GM23338 (cell line): ENCODE results near the gene ELOVL6. TPM values are rescaled to one million over a fixed set of nuclear protein-coding genes. Genes with fewer than 3 reads are reported as not detected.
A peak's percentile ranks its signal among the peaks of the same experiment; 100 is the strongest.

Source experiments
- ATAC-seq: fragments of 200-7000 bp; cut with Tn5 transposase; 3 replicates; pipeline ENCODE4 v1.9.1; 2020
- DNase-seq: peaks from one replicate; pipeline ENCODE4 v3.0.0-alpha.2; 2015; ENCODE audit warnings: low spot score
- H2AFZ ChIP-seq: fragments of 200-600 bp; sonication (generic); 2 replicates; pipeline ENCODE4 v1.8.0; 2016; ENCODE audit warnings: antibody characterized with exemption, mild to moderate bottlenecking, moderate library complexity
- H3F3A ChIP-seq: fragments of 200-600 bp; sonication (generic); replicated peaks from 2 replicates; pipeline ENCODE4 v1.8.0; 2017; ENCODE audit warnings: antibody characterized with exemption, mixed run types, low read depth
- H3K27ac ChIP-seq: fragments of 200-600 bp; sonication (generic); 2 replicates; pipeline ENCODE4 v1.6.1; 2016; ENCODE audit warnings: low read depth
- H3K27me3 ChIP-seq: fragments of 200-600 bp; sonication (generic); 2 replicates; pipeline ENCODE4 v1.8.0; 2016; ENCODE audit warnings: mild to moderate bottlenecking, mixed run types, moderate library complexity; ENCODE audit not compliant: insufficient read depth
- H3K36me3 ChIP-seq: fragments of 200-600 bp; sonication (generic); 2 replicates; pipeline ENCODE4 v1.8.0; 2016; ENCODE audit warnings: mild to moderate bottlenecking; ENCODE audit not compliant: insufficient read depth
- H3K4me1 ChIP-seq: fragments of 200-600 bp; sonication (generic); 2 replicates; pipeline ENCODE4 v1.8.0; 2016; ENCODE audit warnings: mild to moderate bottlenecking, moderate library complexity; ENCODE audit not compliant: insufficient read depth
- H3K4me2 ChIP-seq: fragments of 200-600 bp; sonication (generic); 2 replicates; pipeline ENCODE4 v1.7.1; 2017; ENCODE audit warnings: mixed run types
- H3K4me3 ChIP-seq: fragments of 200-600 bp; sonication (generic); 2 replicates; pipeline ENCODE4 v1.6.1; 2016; ENCODE audit warnings: mixed run types
- H3K79me2 ChIP-seq: fragments of 200-600 bp; sonication (generic); replicated peaks from 2 replicates; pipeline ENCODE4 v1.8.0; 2017; ENCODE audit warnings: mild to moderate bottlenecking; ENCODE audit not compliant: insufficient read depth
- H3K9me2 ChIP-seq: fragments of 200-600 bp; sonication (generic); 2 replicates; pipeline ENCODE4 v1.8.0; 2017; ENCODE audit not compliant: insufficient read depth
- H4K20me1 ChIP-seq: fragments of 200-600 bp; sonication (generic); replicated peaks from 2 replicates; pipeline ENCODE4 v1.8.0; 2017; ENCODE audit warnings: mild to moderate bottlenecking; ENCODE audit not compliant: insufficient read depth
- H3K27ac Mint-ChIP-seq: 2 replicates; pipeline ENCODE4 v1.8.0; 2020; ENCODE audit warnings: inconsistent platforms, mild to moderate bottlenecking, moderate library complexity, mixed read lengths
- H3K27me3 Mint-ChIP-seq: 3 replicates; pipeline ENCODE4 v1.8.0; 2022; ENCODE audit warnings: low read depth, mild to moderate bottlenecking, moderate library complexity, mixed read lengths, inconsistent platforms; ENCODE audit not compliant: insufficient read depth, poor library complexity
- H3K36me3 Mint-ChIP-seq: 3 replicates; pipeline ENCODE4 v1.8.0; 2021; ENCODE audit warnings: low read depth, mild to moderate bottlenecking, inconsistent platforms, moderate library complexity, mixed read lengths
- H3K4me1 Mint-ChIP-seq: 3 replicates; pipeline ENCODE4 v1.8.0; 2020; ENCODE audit warnings: mild to moderate bottlenecking, inconsistent platforms, mixed read lengths
- H3K4me3 Mint-ChIP-seq: 3 replicates; pipeline ENCODE4 v1.8.0; 2021; ENCODE audit warnings: moderate library complexity, mild to moderate bottlenecking, inconsistent platforms, mixed read lengths
- H3K9me3 Mint-ChIP-seq: 3 replicates; pipeline ENCODE4 v1.8.0; 2020; ENCODE audit warnings: moderate library complexity, mild to moderate bottlenecking, inconsistent platforms, mixed read lengths
- CREB1 ChIP-seq: fragments of 250-450 bp; sonication (Bioruptor Pico); IDR thresholded peaks from 2 replicates; pipeline ENCODE4 v1.5.0; 2020; ENCODE audit warnings: low read depth, mild to moderate bottlenecking, moderate library complexity
- EZH2 ChIP-seq: fragments of 200-600 bp; sonication (generic); IDR thresholded peaks from one replicate; pipeline ENCODE4 v1.8.0; 2017; ENCODE audit warnings: antibody characterized with exemption, mild to moderate bottlenecking, low read depth; ENCODE audit not compliant: unreplicated experiment
- EZH2phosphoT487 ChIP-seq: fragments of 200-600 bp; sonication (generic); IDR thresholded peaks from one replicate; pipeline ENCODE4 v1.8.1; 2018; ENCODE audit warnings: antibody characterized with exemption; ENCODE audit not compliant: unreplicated experiment
- JUNB ChIP-seq: IDR thresholded peaks from one replicate; pipeline ENCODE4 v1.6.1; 2016; ENCODE audit warnings: antibody characterized with exemption; ENCODE audit not compliant: unreplicated experiment
- STAT1 ChIP-seq: IDR thresholded peaks from one replicate; pipeline ENCODE4 v1.6.1; 2016; ENCODE audit warnings: antibody characterized with exemption; ENCODE audit not compliant: unreplicated experiment
- ZNF114 ChIP-seq: fragments of 250-450 bp; sonication (Bioruptor Pico); IDR thresholded peaks from 2 replicates; pipeline ENCODE4 v1.5.0; 2020; ENCODE audit warnings: mild to moderate bottlenecking, moderate library complexity
- polyA plus RNA-seq: library from polyadenylated mRNA; unstranded; fragments of >200 nt; fragmentation: Nextera tagmentation; extraction: Ambion mirVana; gene quantifications from 2 replicates; pipeline ENCODE4 v1.2.1, GENCODE V29; 2016
- total RNA-seq: library from RNA; depleted of rRNA; stranded (reverse); fragments of >200 nt; shearing (Covaris generic); gene quantifications from 2 replicates; pipeline ENCODE4 v1.2.3, GENCODE V29; 2014
- TF ChIP-seq, protein P1 (sequence below): IDR thresholded peaks from 2 replicates; pipeline ENCODE4 v1.6.1; 2016; ENCODE audit warnings: antibody characterized with exemption
- TF ChIP-seq, protein P2 (sequence below): IDR thresholded peaks from one replicate; pipeline ENCODE4 v1.6.1; 2018; ENCODE audit warnings: antibody characterized with exemption; ENCODE audit not compliant: unreplicated experiment
- TF ChIP-seq, protein P3 (sequence below): fragments of 250-450 bp; sonication (Bioruptor Pico); IDR thresholded peaks from 2 replicates; pipeline ENCODE4 v1.5.0; 2020; ENCODE audit warnings: mild to moderate bottlenecking, moderate library complexity
- TF ChIP-seq, protein P4 (sequence below), 2 experiments: fragments of 200-600 bp in 1 of 2; sonication (generic) in 1 of 2; conservative IDR thresholded peaks; 2 replicates each; pipeline versions ENCODE4 v1.5.1 to v1.6.1; 2016 to 2017; ENCODE audit warnings: antibody characterized with exemption in 2 of 2, low read depth in 2 of 2, mild to moderate bottlenecking in 2 of 2, moderate library complexity in 1 of 2

Gene ELOVL6
- total and polyA plus RNA-seq, 2 experiments from 2014 or later: 82.7 to 89.5 TPM

DNA sequence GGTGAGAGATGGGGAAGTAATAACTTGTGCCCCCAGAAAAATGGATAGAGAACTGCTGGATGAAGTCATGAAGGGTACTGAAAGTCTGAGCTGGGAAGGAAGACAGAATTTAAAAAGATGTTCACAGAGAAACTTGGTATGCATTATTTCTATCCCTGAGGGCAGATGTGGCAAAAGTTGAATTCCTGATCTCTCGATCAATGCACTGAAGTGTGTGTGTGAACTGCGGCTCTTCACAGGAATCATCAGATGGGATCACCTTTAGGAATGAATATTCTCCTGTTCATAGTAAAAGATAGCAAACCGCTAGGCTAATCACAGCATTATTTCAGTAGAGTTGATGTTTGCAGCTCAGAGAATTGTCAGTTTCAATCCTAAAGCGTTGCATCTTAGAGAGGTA lies 86.4 kb downstream of the ELOVL6 start:
- Histone ChIP-seq H3K79me2 (peaks cover 81% of the 10 kb centered on the region), H2AFZ (no peak overlapping the region), H3K4me3 (no peak overlapping the region), H3K4me2 (no peak overlapping the region), H3K36me3 (no peaks in the 10 kb centered on the region), H3K4me1 (peaks cover 43% of the 10 kb centered on the region), H3K9me2 (peaks cover 4% of the 10 kb centered on the region; the same call in 1 of the 2 replicates), H3F3A (no peaks in the 10 kb centered on the region), H3K27me3 (no peaks in the 10 kb centered on the region), H4K20me1 (peaks cover 3% of the 10 kb centered on the region; the same call in 1 of the 2 replicates), H3K27ac (no peak overlapping the region; the same call in 1 of the 2 replicates)
- DNase-seq (no peak), ATAC-seq (no peak)
- Mint-ChIP-seq H3K9me3 (no peaks in the 10 kb centered on the region), H3K27ac (peak overlapping the region; percentile 29; the same call in 1 of the 2 replicates), H3K27me3 (peaks cover 4% of the 10 kb centered on the region), H3K4me1 (peaks cover 52% of the 10 kb centered on the region), H3K36me3 (peaks cover 13% of the 10 kb centered on the region), H3K4me3 (no peak overlapping the region)
- TF ChIP-seq CREB1 (CRISPR knock-in tag): no peak
- TF ChIP-seq, protein P1, sequence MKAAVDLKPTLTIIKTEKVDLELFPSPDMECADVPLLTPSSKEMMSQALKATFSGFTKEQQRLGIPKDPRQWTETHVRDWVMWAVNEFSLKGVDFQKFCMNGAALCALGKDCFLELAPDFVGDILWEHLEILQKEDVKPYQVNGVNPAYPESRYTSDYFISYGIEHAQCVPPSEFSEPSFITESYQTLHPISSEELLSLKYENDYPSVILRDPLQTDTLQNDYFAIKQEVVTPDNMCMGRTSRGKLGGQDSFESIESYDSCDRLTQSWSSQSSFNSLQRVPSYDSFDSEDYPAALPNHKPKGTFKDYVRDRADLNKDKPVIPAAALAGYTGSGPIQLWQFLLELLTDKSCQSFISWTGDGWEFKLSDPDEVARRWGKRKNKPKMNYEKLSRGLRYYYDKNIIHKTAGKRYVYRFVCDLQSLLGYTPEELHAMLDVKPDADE: no peak
- no peak for TF ChIP-seq ZNF114 (CRISPR knock-in tag)
- TF ChIP-seq EZH2: no peak
- TF ChIP-seq, protein P2, sequence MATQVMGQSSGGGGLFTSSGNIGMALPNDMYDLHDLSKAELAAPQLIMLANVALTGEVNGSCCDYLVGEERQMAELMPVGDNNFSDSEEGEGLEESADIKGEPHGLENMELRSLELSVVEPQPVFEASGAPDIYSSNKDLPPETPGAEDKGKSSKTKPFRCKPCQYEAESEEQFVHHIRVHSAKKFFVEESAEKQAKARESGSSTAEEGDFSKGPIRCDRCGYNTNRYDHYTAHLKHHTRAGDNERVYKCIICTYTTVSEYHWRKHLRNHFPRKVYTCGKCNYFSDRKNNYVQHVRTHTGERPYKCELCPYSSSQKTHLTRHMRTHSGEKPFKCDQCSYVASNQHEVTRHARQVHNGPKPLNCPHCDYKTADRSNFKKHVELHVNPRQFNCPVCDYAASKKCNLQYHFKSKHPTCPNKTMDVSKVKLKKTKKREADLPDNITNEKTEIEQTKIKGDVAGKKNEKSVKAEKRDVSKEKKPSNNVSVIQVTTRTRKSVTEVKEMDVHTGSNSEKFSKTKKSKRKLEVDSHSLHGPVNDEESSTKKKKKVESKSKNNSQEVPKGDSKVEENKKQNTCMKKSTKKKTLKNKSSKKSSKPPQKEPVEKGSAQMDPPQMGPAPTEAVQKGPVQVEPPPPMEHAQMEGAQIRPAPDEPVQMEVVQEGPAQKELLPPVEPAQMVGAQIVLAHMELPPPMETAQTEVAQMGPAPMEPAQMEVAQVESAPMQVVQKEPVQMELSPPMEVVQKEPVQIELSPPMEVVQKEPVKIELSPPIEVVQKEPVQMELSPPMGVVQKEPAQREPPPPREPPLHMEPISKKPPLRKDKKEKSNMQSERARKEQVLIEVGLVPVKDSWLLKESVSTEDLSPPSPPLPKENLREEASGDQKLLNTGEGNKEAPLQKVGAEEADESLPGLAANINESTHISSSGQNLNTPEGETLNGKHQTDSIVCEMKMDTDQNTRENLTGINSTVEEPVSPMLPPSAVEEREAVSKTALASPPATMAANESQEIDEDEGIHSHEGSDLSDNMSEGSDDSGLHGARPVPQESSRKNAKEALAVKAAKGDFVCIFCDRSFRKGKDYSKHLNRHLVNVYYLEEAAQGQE: no peak
- TF ChIP-seq, protein P3, sequence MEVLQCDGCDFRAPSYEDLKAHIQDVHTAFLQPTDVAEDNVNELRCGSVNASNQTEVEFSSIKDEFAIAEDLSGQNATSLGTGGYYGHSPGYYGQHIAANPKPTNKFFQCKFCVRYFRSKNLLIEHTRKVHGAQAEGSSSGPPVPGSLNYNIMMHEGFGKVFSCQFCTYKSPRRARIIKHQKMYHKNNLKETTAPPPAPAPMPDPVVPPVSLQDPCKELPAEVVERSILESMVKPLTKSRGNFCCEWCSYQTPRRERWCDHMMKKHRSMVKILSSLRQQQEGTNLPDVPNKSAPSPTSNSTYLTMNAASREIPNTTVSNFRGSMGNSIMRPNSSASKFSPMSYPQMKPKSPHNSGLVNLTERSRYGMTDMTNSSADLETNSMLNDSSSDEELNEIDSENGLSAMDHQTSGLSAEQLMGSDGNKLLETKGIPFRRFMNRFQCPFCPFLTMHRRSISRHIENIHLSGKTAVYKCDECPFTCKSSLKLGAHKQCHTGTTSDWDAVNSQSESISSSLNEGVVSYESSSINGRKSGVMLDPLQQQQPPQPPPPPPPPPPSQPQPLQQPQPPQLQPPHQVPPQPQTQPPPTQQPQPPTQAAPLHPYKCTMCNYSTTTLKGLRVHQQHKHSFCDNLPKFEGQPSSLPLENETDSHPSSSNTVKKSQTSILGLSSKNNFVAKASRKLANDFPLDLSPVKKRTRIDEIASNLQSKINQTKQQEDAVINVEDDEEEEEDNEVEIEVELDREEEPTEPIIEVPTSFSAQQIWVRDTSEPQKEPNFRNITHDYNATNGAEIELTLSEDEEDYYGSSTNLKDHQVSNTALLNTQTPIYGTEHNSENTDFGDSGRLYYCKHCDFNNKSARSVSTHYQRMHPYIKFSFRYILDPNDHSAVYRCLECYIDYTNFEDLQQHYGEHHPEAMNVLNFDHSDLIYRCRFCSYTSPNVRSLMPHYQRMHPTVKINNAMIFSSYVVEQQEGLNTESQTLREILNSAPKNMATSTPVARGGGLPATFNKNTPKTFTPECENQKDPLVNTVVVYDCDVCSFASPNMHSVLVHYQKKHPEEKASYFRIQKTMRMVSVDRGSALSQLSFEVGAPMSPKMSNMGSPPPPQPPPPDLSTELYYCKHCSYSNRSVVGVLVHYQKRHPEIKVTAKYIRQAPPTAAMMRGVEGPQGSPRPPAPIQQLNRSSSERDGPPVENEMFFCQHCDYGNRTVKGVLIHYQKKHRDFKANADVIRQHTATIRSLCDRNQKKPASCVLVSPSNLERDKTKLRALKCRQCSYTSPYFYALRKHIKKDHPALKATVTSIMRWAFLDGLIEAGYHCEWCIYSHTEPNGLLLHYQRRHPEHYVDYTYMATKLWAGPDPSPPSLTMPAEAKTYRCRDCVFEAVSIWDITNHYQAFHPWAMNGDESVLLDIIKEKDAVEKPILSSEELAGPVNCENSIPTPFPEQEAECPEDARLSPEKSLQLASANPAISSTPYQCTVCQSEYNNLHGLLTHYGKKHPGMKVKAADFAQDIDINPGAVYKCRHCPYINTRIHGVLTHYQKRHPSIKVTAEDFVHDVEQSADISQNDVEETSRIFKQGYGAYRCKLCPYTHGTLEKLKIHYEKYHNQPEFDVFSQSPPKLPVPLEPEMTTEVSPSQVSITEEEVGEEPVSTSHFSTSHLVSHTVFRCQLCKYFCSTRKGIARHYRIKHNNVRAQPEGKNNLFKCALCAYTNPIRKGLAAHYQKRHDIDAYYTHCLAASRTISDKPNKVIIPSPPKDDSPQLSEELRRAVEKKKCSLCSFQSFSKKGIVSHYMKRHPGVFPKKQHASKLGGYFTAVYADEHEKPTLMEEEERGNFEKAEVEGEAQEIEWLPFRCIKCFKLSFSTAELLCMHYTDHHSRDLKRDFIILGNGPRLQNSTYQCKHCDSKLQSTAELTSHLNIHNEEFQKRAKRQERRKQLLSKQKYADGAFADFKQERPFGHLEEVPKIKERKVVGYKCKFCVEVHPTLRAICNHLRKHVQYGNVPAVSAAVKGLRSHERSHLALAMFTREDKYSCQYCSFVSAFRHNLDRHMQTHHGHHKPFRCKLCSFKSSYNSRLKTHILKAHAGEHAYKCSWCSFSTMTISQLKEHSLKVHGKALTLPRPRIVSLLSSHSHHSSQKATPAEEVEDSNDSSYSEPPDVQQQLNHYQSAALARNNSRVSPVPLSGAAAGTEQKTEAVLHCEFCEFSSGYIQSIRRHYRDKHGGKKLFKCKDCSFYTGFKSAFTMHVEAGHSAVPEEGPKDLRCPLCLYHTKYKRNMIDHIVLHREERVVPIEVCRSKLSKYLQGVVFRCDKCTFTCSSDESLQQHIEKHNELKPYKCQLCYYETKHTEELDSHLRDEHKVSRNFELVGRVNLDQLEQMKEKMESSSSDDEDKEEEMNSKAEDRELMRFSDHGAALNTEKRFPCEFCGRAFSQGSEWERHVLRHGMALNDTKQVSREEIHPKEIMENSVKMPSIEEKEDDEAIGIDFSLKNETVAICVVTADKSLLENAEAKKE (CRISPR knock-in tag): no peak
- TF ChIP-seq, protein P4, sequence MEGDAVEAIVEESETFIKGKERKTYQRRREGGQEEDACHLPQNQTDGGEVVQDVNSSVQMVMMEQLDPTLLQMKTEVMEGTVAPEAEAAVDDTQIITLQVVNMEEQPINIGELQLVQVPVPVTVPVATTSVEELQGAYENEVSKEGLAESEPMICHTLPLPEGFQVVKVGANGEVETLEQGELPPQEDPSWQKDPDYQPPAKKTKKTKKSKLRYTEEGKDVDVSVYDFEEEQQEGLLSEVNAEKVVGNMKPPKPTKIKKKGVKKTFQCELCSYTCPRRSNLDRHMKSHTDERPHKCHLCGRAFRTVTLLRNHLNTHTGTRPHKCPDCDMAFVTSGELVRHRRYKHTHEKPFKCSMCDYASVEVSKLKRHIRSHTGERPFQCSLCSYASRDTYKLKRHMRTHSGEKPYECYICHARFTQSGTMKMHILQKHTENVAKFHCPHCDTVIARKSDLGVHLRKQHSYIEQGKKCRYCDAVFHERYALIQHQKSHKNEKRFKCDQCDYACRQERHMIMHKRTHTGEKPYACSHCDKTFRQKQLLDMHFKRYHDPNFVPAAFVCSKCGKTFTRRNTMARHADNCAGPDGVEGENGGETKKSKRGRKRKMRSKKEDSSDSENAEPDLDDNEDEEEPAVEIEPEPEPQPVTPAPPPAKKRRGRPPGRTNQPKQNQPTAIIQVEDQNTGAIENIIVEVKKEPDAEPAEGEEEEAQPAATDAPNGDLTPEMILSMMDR (conservative IDR thresholded peaks at IDR 0.05; ENCODE audit: low read depth in 2 of 2): no peak
- TF ChIP-seq EZH2phosphoT487: no peak
- TF ChIP-seq JUNB: no peak
- no peak for TF ChIP-seq STAT1
